GM18517 (cell line): ENCODE measurements around the gene SHANK1.
A peak's percentile ranks its signal among the peaks of the same experiment; 100 is the strongest.

Experiments used
- ATAC-seq: cut with Tn5 transposase; IDR thresholded peaks from one replicate; pipeline ENCODE4 v1.9.1; 2021; ENCODE audit warnings: mild to moderate bottlenecking, moderate library complexity; ENCODE audit not compliant: unreplicated experiment

The SHANK1 gene

GRCh38 chr19:50729894-50730293, 10.3 kb upstream of the SHANK1 start:
- ATAC-seq: no peak

- no peak for ATAC-seq
These were observed 8.6 kb upstream of the SHANK1 start for GRCh38 chr19:50728084-50728737.

- no peak for ATAC-seq
These were observed 6.3 kb upstream of the SHANK1 start for GRCh38 chr19:50725911-50726230.

DNA sequence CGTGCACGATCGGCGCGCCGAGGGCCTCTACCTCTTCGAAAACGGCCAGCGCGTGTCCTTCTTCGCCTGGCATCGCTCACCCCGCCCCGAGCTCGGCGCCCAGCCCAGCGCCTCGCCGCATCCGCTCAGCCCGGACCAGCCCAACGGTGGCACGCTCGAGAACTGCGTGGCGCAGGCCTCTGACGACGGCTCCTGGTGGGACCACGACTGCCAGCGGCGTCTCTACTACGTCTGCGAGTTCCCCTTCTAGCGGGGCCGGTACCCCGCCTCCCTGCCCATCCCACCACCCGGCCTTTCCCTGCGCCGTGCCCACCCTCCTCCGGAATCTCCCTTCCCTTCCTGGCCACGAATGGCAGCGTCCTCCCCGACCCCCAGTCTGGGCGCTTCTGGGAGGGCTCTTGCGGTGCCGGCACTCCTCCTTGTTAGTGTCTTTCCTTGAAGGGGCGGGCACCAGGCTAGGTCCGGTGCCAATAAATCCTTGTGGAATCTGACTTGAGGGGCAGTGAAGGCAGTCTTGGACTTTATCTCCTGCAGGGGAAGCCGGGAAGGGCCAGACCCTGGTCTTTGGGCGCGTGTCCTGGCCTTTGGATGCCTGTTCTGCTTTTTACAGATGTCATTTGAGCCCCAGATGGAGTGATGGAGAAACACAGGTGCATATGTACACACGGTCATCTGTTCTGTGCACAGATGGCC, 5.8 kb upstream of the SHANK1 start:
- ATAC-seq: peak; percentile 38

- peak; percentile 81 for ATAC-seq
These were observed 5.1 kb upstream of the SHANK1 start for GRCh38 chr19:50724522-50725217.

- ATAC-seq: no peak
These were observed 4.3 kb upstream of the SHANK1 start for GRCh38 chr19:50723735-50724521.

- no peak for ATAC-seq
These were observed 3.5 kb upstream of the SHANK1 start, which contains the start of gene CLEC11A for GRCh38 chr19:50723069-50723468. Gene CLEC11A (plus strand): TSS chr19:50723364. CDS start chr19:50723526, 162 bp downstream.

GRCh38 chr19:50722201-50723013, 2.8 kb upstream of the SHANK1 start:
- no peak for ATAC-seq

- ATAC-seq: no peak
These were observed 2.0 kb upstream of the SHANK1 start for GRCh38 chr19:50721441-50722137.

- ATAC-seq: no peak
These were observed 1.3 kb upstream of the SHANK1 start for GRCh38 chr19:50720921-50721381.

- no peak for ATAC-seq
These were observed 749 bp upstream of the SHANK1 start for GRCh38 chr19:50720181-50720920.

DNA sequence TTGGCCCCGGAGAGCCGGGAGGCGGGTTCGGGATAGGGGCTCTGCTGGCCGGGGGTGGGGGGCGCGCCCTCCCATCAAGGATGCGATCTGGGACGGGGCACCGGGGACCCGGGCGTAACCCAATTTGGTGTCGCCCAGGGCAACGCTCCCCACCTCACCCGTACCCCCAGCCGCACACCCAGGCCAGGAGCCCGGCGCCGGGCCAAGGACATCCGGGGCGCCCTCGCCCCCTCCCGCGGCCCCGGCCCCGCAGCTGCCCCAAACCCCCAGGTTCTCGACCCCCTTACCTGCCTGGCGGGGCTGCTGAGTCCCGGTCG, 525 bp downstream of the SHANK1 start:
- no peak for ATAC-seq

DNA sequence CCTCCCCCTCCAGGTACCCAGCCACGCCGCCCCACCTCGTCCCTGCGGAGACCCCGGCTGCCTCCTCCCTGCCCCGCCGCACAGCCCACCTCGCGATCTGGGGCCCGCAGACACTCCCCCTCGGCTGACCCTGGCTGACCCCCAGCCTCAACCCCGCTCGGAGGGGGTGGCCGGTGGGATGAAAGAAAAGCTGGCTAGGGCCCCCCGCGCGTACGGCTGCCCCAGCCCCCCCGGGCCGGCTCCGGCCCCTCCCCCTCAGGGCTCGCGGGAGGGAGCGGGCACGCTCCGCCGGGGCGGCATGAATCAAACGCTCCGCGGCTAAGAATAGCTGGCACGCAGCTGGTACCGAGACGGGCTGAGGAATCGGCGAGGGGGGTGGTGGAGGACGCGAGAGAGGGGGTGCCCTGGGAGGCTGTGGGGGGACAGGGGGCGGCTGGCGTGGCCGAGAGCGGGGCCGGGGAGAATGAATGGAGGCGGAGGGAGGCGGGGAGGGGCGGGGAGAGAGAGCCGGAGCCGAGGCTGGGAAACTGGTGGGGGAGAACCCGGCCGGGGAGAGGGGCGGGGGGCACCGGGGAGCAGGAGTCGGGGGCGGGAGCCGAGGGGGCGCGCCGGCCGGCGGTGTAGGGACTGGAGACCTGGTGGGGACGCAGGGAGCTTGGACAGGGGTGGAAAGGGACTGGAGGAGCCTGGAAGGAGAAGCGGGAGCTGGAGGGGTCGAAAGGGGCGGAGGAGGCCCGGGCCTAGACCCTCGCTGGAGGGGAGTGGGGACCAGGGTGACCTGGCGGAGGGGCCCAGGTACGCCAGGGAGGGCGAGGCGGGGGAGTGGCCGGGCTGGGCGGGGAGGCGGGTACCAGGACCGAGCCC, 1.1 kb downstream of the SHANK1 start:
- no peak for ATAC-seq

DNA sequence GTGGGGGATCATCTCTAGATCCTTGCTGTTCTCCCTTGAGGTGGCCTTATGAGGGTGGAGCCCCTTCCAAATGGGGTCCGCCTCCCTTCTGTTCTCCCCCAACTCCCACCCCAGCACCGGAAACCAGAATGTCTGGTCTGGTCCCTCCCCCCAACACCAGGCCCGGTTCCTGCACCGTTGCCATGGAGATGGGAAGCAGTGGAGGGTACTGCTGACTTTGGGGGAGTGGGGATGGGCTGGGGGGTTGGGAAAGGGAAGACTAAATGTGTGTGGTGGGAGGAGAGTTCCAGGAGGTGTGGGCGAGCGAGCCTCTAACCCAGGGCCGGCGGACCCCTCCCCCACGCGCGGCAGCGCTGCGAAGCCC, 1.7 kb downstream of the SHANK1 start:
- no peak for ATAC-seq

DNA sequence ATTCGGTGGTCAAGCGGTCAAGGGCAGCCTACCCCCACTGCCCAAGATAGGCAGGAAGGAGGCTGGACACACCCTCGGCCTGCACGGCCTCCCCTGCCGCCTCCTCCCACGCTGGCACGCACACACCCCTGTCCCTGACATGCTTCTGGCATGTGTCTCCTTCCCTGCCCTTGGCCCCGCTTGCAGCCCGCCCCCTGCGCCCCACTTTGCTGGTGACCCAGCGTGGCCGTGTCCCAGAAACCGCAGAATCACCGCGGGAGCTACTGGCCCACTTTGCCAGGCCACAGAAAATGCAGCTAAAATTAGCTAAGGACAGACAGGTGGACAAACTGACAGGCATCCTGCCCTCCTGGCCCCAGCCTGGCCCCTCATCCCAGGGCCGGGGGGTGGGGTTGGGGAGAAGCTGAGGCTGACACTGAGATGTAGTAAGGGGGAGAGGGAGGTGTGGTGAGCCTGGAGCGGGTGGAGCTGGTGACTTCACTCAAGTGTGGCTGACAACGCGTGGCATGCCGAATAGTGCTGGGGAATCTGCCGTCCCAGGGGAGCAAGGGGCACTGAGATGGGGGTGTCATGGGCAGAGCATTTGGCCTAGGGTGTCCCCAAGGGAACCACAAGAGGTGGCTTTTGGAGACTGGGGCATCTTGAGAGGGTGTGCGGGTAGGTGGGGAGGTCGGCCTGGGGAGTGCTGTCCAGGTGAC, 2.4 kb downstream of the SHANK1 start:
- ATAC-seq: no peak

DNA sequence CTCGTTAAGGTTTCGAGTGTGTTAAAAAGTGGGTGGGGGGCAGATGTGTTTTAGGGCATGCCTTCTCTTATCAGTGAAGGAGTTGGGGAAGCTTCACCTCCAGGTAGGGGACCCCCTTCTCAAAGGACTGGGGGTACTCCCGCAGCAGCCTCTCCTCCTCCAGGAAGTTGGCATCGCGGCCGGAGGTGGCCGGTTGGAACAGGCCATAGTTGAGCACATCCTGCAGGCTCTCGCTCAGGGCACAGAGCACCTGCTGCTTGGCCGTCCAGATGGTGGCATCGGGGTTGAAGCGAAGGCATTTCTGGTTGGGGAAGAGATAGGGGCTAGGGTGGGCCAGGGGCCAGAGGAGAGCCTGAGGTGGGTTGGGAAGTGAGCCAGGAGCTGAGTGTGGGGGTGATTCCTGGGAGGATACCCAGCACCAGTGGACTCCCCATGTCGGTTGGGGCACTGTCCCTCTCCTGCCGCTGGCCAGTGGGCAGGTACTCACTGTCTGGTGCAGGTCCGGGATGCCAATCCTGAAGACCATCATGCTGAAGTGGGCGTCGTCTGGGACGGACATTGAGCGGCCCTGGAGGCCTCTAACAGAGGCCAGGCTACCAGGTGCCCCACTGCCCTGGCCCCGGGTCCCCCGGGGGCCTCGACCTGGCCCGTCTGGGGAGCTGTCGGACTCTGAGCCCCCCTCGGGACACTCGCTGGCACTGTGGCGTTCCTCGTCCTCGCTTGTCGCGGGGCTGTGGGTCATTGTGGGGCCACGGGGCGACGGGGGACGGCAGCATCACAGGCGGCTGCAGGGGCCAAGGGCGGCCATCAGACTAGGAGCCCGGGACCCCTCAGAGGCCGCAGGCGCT, 3.2 kb downstream of the SHANK1 start:
- ATAC-seq: no peak
